Measurements from ENCODE around the gene ANKRD63. TPM values are rescaled to one million over a fixed set of nuclear protein-coding genes. Genes with fewer than 3 reads are reported as not detected.

The ANKRD63 gene
- total and polyA plus RNA-seq, 2 of the 8 experiments (the other 6 are each of a cell fraction or from before 2014, with no cell fraction given) = 0.18 to 0.26 TPM

GRCh38 chr15:40307421-40308211, 24.8 kb upstream of the ANKRD63 start, which contains the start of gene PLCB2:
PLCB2 (minus strand) TSS chr15:40307935; CDS start chr15:40307672, 263 bp downstream.
- H3K18ac ChIP-seq (ENCODE audit: extremely low read depth, low read length) = peak within 1 kb of the TSS; percentile 68
- H3K9ac ChIP-seq (replicated peaks in 1 of 4; ENCODE audit: extremely low read depth in 1 of 4, low read depth in 3 of 4, low read length in 3 of 4) = no peak within 1 kb of the TSS; a peak in 1 of 7 replicates
- no peak within 1 kb of the TSS; the same call in 1 of the 2 replicates for H4K8ac ChIP-seq (ENCODE audit: extremely low read depth, insufficient read depth, low read length)
- no peaks in the 10 kb centered on the region; the same call in 1 of the 2 replicates for H3K23me2 ChIP-seq (ENCODE audit: low read depth, low read length)
- no peaks in the 10 kb centered on the region for H3K79me1 ChIP-seq (ENCODE audit: low read depth, low read length)
- no peak within 1 kb of the TSS for H3K56ac ChIP-seq (replicated peaks; ENCODE audit: insufficient read length, low read depth, low read length)
- H3K9me3 ChIP-seq (ENCODE audit: insufficient read depth in 2 of 2, low read depth in 1 of 2, low read length in 1 of 2) = no peaks in the 10 kb centered on the region
- peaks cover 0 to 4% of the 10 kb centered on the region in 2 experiments for H4K20me1 ChIP-seq (replicated peaks in 1 of 2; ENCODE audit: control insufficient read depth in 1 of 2, insufficient read depth in 2 of 2, low read length in 2 of 2)
- H3K23ac ChIP-seq (ENCODE audit: insufficient read length) = no peak within 1 kb of the TSS
- no peak within 1 kb of the TSS for H3K14ac ChIP-seq (ENCODE audit: insufficient read length)
- no peaks in the 10 kb centered on the region for H3K36me3 ChIP-seq (ENCODE audit: control insufficient read depth in 2 of 4, insufficient read depth in 4 of 4, low read length in 3 of 4)
- no peak for TF ChIP-seq SP1 (IDR thresholded peaks at IDR 0.05; ENCODE audit: low read depth, low read length)
- TF ChIP-seq CTCF (IDR thresholded peaks at IDR 0.05; ENCODE audit: control extremely low read depth in 1 of 3, insufficient read depth in 1 of 3, low read depth in 1 of 3, low read length in 3 of 3) = peak; percentile 30 to 60 (median 52); a peak in 3 of 4 replicates
- TF ChIP-seq RAD21 (IDR thresholded peaks at IDR 0.05 in 1 of 2, conservative IDR thresholded peaks at IDR 0.05 in 1 of 2; ENCODE audit: low read depth in 2 of 2, low read length in 2 of 2) = peak in 1 of 2 experiments; percentile 24; a peak in 1 of 4 replicates
- peak within 1 kb of the TSS; percentile 71 for H3K4ac ChIP-seq (replicated peaks; ENCODE audit: insufficient read length, low read depth, low read length)
- peaks cover 0 to 29% (median 21%) of the 10 kb centered on the region in 4 experiments; a peak in 6 of 7 replicates for H3K4me1 ChIP-seq (replicated peaks in 1 of 4; ENCODE audit: control insufficient read depth in 3 of 4, insufficient read depth in 4 of 4, low read length in 3 of 4)
- peak within 1 kb of the TSS; percentile 95; the same call in 1 of the 2 replicates for H2BK12ac ChIP-seq (ENCODE audit: low read depth, low read length)
- POLR2A ChIA-PET (ENCODE audit: partially characterized antibody) = interaction anchor here (0.5 to 6.0 kb wide), 12 partner anchors 17 to 591 kb away, joined by 3 to 29 read pairs (median 4); partner anchors contain the start of gene ANKRD63
- peaks cover 0 to 6% (median 0%) of the 10 kb centered on the region in 4 experiments; a peak in 3 of 7 replicates for H3K27me3 ChIP-seq (replicated peaks in 1 of 4; ENCODE audit: control insufficient read depth in 3 of 4, extremely low read depth in 1 of 4, insufficient read depth in 3 of 4, low read length in 3 of 4)
- no peak within 1 kb of the TSS for H3K27ac ChIP-seq (ENCODE audit: low read depth, low read length)
- FAIRE-seq = no peak
- H3K4me2 ChIP-seq (ENCODE audit: insufficient read depth in 1 of 2, low read depth in 2 of 2, low read length in 2 of 2) = peak within 1 kb of the TSS; percentile 7 to 15; a peak in 1 of 4 replicates
- H4K5ac ChIP-seq (ENCODE audit: insufficient read length, low read depth, low read length) = no peak within 1 kb of the TSS
- peak within 1 kb of the TSS; percentile 75; the same call in 1 of the 2 replicates for H2BK20ac ChIP-seq (ENCODE audit: low read length)
- no peaks in the 10 kb centered on the region for H3K79me2 ChIP-seq (ENCODE audit: control insufficient read depth in 1 of 2, insufficient read depth in 2 of 2, low read length in 2 of 2)
- CTCF ChIA-PET (ENCODE audit: partially characterized antibody) = interaction anchor here (0.7 to 23.9 kb wide), 19 partner anchors 9 to 264 kb away, joined by 3 to 584 read pairs (median 5); partner anchors contain the start of genes ANKRD63, CCDC9B, INAFM2 and PAK6
- peak within 1 kb of the TSS; percentile 61 for H4K91ac ChIP-seq (replicated peaks; ENCODE audit: insufficient read length, low read length)
- 60% methylated on average over 15 of the region's 15 CpGs; no CpG with 5 or more reads in 1 of the 2 experiments for WGBS, 2 experiments (ENCODE audit: extremely low coverage in 1 of 2, insufficient coverage in 1 of 2, insufficient read length in 1 of 2, insufficient replicate concordance in 2 of 2, low coverage in 1 of 2, low lambda C conversion rate in 2 of 2, missing lambda C conversion rate in 1 of 2)
- 0 out of 2 replicates have a peak within 1 kb of the TSS, but pooled peaks have one; percentile 64 for H2AFZ ChIP-seq (ENCODE audit: low read length)
- H2AK5ac ChIP-seq (ENCODE audit: low read depth, low read length) = peak within 1 kb of the TSS; percentile 7; the same call in 1 of the 2 replicates
- peak within 1 kb of the TSS; percentile 83; the same call in 1 of the 2 replicates for H2BK5ac ChIP-seq (ENCODE audit: low read depth, low read length)
- H2BK120ac ChIP-seq (replicated peaks; ENCODE audit: low read depth, low read length) = no peak within 1 kb of the TSS
- H2BK15ac ChIP-seq (ENCODE audit: low read length) = peak within 1 kb of the TSS; percentile 99; the same call in 1 of the 2 replicates
- no peak for DNase-seq (ENCODE audit: low read depth in 1 of 2, low spot score in 2 of 2)
- 0 out of 8 replicates have a peak within 1 kb of the TSS, but pooled peaks of 1 of the 4 experiments have one; percentile 19 for H3K4me3 ChIP-seq (ENCODE audit: extremely low read depth in 1 of 4, insufficient read depth in 2 of 4, low read depth in 3 of 4, low read length in 4 of 4)

Data from H1 (cell line).